LNCAP (cell line): ENCODE data around the gene GCKR.

ENCODE experiments used
- TF ChIP-seq, protein P1 (sequence below): fragments of 450-650 bp; IDR thresholded peaks from 2 replicates; pipeline ENCODE4 v1.5.1; 2017; ENCODE audit warnings: mild to moderate bottlenecking

The GCKR gene

DNA sequence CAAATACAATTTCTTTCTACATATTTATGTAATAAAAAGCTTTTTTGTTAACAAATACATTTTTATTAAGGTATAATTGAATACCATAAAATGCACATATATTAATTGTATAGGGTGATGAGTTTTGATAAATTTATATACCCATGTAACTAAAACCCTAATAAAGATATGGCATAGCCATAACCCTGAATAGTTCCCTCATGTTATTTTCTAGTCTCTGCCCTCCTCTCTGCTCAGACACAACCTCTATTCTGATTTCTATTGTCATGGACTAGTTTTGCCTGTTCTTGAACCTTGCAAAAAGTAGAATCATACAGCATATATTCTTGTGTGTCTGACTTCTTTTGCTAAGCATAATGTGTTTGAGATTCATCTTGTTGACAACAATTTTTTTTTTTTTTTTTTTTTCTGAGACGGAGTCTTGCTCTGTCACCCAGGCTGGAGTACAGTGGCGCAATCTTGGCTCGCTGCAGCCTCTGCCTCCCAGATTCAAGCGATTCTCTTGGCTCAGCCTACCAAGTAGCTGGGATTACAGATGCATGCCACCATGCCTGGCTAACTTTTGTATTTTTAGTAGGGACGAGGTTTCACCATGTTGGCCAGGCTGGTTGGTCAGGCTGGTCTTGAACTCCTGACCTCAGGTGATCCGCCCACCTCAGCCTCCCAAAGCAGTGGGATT, 47.6 kb downstream of the GCKR start:
- TF ChIP-seq, protein P1, sequence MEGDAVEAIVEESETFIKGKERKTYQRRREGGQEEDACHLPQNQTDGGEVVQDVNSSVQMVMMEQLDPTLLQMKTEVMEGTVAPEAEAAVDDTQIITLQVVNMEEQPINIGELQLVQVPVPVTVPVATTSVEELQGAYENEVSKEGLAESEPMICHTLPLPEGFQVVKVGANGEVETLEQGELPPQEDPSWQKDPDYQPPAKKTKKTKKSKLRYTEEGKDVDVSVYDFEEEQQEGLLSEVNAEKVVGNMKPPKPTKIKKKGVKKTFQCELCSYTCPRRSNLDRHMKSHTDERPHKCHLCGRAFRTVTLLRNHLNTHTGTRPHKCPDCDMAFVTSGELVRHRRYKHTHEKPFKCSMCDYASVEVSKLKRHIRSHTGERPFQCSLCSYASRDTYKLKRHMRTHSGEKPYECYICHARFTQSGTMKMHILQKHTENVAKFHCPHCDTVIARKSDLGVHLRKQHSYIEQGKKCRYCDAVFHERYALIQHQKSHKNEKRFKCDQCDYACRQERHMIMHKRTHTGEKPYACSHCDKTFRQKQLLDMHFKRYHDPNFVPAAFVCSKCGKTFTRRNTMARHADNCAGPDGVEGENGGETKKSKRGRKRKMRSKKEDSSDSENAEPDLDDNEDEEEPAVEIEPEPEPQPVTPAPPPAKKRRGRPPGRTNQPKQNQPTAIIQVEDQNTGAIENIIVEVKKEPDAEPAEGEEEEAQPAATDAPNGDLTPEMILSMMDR: no peak

DNA sequence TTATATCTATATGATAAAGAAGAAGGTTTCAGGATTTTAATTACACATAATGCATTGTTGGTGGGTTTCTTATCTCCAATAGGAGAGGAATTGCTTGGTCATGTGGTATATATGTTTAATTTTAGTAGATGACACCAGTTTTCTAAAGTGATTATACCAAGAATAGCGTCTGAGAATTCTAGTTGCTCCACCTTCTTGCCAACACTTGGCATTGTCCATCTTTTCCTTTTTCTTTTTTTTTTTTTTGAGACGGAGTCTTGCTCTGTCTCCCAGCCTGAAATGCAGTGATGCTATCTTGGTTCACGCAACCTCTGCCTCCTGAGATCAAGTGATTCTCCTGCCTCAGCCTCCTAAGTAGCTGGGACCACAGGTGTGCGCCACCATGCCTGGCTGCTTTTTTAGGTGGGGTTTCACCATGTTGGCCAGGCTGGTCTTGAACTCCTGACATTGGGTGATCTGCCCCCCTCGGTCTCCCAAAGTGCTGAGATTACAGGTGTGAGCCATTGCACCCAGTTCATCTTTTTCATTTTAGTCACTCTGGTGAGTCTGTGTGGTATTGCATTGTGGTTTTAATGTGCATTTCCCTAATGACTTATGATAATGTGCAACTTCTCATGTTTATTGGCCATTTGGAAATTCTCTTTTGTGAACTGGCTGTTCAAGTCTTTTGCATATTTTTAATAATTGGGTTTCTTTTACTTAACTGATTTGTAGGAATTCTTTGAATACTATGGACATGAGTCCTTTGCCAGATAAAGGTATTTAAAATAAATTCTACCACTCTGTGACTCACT, 48.9 kb downstream of the GCKR start:
- TF ChIP-seq, protein P1: no peak

DNA sequence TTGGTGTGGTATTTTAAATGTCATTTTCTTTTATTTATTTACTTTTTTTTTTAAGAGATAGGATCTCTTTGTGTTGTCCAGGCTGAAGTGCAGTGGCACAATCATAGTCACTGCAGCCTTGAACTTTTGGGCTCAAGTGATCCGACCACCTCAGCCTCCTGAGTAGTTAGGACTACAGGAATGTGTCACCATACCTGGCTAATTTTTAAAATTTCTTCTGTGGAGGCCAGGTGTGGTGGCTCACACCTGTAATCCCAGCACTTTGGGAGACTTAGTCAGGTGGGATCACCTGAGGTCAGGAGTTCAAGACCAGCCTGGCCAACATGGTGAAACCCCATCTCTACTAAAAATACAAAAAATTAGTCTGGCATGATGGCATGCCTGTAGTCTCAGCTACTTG, 52.7 kb downstream of the GCKR start:
- TF ChIP-seq, protein P1: no peak

DNA sequence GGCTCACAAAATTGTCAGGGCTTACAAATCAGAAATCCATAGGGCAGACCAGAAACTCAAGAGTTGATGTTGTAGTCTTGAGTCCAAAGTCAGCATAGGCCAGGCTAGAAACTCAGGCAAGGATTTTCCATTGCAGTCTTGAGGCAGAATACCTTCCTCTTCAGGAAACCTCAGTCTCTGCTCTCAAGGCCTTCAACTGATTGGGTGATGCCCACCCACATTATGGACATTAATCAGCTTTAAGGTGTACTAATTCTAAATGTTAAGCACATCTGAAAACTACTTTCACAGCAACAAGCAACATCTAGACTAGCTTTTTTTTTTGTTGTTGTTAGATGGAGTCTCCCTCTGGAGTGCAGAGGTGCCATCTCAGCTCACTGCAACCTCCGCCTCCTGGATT, 54.9 kb downstream of the GCKR start:
- TF ChIP-seq, protein P1: no peak

DNA sequence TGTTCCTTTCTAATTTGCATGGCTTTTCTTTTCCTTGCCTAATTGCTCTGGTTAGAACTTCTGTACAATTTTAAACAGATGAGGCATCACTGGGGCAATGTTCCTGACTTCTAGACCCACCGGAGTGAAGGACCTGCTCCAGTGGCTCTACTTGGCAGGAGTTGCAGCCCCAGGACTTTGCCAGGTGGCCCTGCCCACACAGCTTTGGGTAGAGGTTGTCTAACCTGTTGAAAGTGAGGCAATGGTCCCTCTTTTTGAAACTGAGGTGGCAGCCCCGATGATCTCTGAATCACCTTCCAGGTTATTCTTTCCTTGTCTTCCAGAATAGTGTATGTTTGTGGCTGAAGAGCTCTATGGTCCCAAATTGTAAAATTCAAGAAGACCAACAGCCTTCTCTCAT, 56.3 kb downstream of the GCKR start:
- TF ChIP-seq, protein P1: no peak

DNA sequence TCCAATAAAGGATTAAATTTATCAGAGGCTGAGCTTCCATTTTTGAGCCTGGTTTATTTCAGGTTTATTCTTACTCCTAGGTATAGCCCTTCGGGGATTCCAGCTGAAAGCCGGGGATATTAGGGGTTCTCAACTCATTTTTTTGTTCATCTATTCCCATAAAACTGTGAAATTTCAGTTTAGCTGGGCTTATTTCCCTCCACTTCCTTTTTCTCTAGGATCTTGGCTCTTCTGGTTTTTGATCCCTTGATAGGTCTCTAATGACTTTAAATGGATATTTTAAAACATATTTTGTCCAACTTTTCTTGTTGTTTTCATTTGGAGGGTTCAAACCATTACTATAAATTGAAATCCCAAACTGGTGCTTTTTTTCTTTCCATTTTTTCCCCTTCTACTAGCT, 62.6 kb downstream of the GCKR start:
- TF ChIP-seq, protein P1: no peak

DNA sequence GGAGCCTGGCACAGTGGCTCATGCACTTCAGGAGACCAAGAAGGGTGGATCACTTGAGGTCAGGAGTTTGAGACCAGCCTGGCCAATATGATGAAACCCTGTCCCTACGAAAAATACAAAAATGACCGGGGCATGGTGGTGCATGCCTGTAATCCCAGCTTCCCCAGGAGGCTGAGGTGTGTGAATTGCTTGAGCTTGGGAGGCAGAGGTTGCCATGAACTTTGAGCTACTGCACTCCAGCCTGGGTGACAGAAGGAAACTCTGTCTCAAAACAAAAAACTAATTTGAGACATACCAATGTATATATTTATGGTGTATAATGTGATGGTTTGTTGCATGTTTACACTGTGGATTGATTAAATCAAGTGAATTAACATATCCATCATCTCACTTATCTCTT, 64.4 kb downstream of the GCKR start:
- TF ChIP-seq, protein P1: no peak
